NCI-H510A (cell line): ENCODE data around the gene TMEM263.
"Not testable (repeated sequence)": the region's sequence is repeated elsewhere in the genome, so short reads cannot be mapped to it uniquely, and the experiment has no call there.

Experiments used
- DNase-seq: peaks from one replicate; lab custom pipeline; 2025; lab: John Stamatoyannopoulos, UW

Gene TMEM263

GRCh38 chr12:106986625-106987389, 31.1 kb downstream of the TMEM263 start, which contains the start of gene MTERF2:
MTERF2 (minus strand) TSS chr12:106987146; CDS start chr12:106978714, 8,432 bp downstream.
- peak; percentile 87 for DNase-seq

DNA sequence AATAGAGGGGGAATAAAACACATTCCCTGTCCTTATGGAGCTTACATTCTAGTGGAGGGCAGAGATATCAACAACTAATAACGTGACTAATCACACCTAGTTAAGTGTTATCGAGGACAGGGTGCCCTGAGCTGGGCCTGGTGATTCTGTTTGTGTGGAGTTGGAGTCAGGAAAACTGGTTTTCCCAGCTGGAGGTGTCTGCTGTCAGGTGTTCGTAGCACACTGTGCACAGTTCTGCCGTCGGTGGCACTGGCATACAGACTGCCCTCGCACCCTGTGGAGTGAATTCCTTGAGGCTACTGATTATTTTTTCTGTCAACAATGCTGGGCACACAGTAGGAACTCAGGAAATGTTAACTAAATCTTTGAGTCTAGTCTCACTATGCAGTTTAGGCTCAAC, 32.1 kb downstream of the TMEM263 start:
- DNase-seq = no peak

DNA sequence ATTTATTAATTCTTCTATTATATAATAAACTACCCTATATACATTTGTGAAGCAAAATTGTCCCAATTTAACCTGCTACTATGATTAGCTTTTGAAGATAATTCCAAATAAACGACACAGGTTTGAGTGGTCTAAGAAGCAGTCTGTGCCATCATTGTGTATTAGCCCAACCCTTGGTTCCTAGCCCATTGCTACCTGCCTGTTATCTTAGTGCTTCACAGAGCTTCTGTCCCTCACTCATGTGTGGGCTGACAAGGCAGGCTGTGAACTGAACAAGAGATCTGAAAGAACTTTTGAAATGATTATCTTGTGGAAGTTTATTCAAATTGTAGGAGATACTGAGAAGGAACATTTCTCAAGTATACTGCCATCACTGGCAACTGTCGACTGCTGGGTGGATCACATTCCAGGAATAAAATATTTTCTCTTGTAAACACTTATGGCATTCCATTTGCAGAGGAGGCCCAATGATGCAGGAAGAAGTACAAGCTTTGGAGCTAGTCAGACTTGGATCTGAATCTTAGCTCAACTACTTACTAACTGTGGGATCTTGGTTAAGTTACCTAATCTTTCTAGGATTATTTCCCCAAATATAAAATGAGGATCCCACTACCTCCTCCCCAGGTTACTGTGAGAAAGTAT, 39.0 kb downstream of the TMEM263 start:
- no peak for DNase-seq

GRCh38 chr12:106996102-106996501, 40.4 kb downstream of the TMEM263 start:
- not testable (repeated sequence) for DNase-seq

DNA sequence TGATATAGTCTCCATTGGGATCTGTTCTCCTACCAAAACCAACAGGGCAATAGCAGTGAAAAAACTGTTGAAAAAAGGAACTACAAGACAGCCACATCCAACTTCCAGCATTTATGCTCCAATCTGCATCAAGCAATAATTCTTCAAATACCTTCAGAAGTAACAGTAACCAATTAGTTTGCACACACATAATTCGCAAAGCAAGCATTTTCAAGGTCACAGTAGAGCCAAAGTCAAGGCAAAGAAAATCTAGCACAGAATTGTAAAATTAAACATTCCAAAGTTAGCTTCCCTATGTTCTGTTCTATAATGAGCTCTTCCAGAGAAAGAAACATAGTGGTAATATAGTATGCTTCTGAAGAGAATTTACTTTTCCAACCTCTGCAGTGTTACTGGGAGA, 42.2 kb downstream of the TMEM263 start:
- DNase-seq = no peak

DNA sequence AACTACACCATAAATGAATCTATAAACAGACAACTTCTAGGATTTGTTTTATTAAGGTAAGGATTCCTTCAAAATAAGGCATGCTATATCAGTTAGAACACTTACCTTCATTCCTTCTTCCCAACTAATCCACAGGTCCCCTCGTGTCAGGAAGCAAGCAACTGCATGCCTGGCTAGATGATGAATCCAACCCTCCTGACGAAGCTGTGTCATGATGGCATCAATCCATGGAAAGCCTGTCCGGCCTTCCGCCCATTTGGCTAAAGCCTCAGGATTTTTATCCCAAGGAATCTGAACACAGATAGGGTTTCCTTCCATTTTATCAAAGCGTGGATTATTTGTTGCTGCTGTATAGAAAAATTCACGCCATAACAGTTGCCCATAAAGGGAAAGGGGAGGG, 43.7 kb downstream of the TMEM263 start:
- no peak for DNase-seq

GRCh38 chr12:107002665-107003064, 47.0 kb downstream of the TMEM263 start:
- not testable (repeated sequence) for DNase-seq

GRCh38 chr12:107007411-107007810, 51.7 kb downstream of the TMEM263 start:
- DNase-seq = no peak

DNA sequence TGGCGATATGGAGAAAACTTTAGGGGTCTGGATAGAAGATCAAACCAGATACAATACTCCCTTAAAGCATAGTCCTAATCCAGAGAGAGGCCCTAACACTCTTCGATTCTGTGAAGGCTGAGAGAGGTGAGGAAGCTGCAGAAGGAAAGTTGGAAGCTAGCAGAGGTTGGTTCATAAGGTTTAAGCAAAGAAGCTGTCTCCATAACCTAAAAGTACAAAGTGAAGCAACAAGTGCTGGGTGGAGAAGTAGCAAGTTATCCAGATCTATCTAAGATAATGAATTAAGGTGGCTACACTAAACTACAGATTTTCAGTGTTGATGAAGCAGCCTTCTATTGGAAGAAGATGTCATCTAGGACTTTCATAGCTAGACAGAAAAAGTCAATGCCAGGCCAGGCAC, 55.8 kb downstream of the TMEM263 start:
- no peak for DNase-seq

- DNase-seq = no peak
These were observed 57.2 kb downstream of the TMEM263 start for GRCh38 chr12:107012736-107013425.

GRCh38 chr12:107014055-107014454, 58.3 kb downstream of the TMEM263 start:
- DNase-seq = no peak

GRCh38 chr12:107017042-107017441, 61.3 kb downstream of the TMEM263 start:
- no peak for DNase-seq

GRCh38 chr12:107019546-107019945, 63.8 kb downstream of the TMEM263 start:
- DNase-seq = no peak
